ENCODE results near the gene GLG1.

The GLG1 gene

DNA sequence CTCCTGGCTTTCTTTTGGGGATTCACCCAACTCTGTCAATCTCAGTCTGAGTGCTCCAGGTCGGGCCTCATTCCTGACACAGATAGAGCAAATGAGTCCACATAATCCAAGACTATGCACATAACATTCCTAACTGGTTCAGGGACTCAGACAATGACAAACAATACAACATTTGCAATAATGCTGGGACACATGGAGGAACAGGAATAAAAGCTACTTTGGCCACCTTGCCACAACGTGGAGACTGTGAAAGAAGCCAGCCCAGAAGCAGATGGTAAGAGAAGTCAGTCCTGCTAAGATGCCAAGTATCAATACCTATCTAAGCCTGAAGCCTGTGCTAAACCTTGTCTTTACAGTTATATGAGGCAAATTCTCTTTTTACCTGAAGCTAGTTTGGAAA is 39.0 kb downstream of the GLG1 start:
- TF ChIP-seq, protein P1, sequence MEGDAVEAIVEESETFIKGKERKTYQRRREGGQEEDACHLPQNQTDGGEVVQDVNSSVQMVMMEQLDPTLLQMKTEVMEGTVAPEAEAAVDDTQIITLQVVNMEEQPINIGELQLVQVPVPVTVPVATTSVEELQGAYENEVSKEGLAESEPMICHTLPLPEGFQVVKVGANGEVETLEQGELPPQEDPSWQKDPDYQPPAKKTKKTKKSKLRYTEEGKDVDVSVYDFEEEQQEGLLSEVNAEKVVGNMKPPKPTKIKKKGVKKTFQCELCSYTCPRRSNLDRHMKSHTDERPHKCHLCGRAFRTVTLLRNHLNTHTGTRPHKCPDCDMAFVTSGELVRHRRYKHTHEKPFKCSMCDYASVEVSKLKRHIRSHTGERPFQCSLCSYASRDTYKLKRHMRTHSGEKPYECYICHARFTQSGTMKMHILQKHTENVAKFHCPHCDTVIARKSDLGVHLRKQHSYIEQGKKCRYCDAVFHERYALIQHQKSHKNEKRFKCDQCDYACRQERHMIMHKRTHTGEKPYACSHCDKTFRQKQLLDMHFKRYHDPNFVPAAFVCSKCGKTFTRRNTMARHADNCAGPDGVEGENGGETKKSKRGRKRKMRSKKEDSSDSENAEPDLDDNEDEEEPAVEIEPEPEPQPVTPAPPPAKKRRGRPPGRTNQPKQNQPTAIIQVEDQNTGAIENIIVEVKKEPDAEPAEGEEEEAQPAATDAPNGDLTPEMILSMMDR (IDR thresholded peaks at IDR 0.05; ENCODE audit: insufficient read depth, missing control alignments), result no peak
- no peak for FAIRE-seq
- no peak for DNase-seq (ENCODE audit: insufficient read length, low spot score)

DNA sequence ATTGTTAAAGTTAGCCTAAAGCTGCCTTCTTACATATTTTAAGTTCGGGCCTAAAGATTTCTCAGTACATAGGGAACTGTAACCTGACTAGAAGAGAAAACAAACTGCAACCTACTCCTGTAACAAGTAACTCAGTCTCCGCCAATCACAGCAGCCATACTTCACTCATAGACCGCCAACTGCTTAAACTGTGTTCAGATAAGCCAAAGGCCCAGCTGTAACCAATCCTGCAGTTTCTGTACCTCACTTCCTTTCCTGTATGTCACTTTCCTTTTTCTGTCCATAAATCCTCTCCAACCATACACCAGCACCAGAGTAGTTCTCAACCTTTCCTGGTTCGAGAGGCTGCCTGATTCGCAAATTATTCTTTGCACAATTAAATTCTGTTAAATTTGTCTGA is 41.5 kb downstream of the GLG1 start:
- no peak for FAIRE-seq
- TF ChIP-seq, protein P1 (IDR thresholded peaks at IDR 0.05; ENCODE audit: insufficient read depth, missing control alignments), result no peak
- no peak for DNase-seq (ENCODE audit: insufficient read length, low spot score)

DNA sequence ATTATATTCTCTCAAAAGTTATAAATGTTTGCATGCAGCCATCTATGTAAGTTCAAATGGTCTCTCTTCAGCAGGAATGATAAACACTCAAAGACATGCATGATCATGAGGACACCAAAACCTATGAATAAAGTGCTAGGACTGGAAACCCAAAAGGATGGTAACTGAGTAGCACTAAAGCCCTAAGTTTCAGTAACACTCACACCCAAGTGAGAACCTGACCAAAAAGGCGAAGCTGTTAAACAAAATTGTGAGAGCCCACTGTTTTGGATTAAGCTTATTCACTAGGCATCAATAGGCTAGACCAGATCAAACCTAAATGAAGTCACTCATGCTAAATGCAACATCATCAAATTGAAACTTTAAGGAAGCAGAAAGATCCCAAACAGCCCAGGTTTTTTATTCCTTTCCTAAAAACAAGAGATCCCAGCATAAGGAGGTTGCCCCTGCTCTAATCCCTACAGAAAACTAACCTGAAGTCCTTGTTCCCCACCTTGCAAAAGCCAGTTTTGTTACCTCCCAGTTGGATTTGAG is 42.4 kb downstream of the GLG1 start:
- DNase-seq (ENCODE audit: insufficient read length, low spot score), result no peak
- TF ChIP-seq, protein P1 (IDR thresholded peaks at IDR 0.05; ENCODE audit: insufficient read depth, missing control alignments), result no peak
- no peak for FAIRE-seq

DNA sequence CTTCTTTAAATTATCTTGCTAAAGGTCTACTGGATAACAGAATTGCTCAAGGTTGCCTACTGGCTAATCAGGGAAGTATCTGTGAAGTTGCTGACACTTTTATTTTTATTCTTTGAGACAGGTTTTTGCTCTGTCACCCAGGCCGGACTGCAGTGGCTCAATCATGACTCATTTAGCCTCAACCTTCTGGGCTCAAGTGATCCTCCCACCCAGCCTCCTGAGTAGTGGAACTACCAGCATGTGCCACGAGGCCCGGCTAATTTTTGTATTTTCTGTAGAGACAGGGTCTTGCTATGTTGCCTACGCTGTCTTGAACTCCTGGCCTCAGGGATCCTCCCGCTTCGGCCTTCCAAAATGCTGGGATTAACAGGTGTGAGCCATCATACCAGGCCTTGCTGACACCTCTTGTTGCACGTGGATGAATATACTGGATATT is 43.1 kb downstream of the GLG1 start:
- FAIRE-seq, result no peak
- DNase-seq (ENCODE audit: insufficient read length, low spot score), result no peak
- TF ChIP-seq, protein P1 (IDR thresholded peaks at IDR 0.05; ENCODE audit: insufficient read depth, missing control alignments), result no peak

DNA sequence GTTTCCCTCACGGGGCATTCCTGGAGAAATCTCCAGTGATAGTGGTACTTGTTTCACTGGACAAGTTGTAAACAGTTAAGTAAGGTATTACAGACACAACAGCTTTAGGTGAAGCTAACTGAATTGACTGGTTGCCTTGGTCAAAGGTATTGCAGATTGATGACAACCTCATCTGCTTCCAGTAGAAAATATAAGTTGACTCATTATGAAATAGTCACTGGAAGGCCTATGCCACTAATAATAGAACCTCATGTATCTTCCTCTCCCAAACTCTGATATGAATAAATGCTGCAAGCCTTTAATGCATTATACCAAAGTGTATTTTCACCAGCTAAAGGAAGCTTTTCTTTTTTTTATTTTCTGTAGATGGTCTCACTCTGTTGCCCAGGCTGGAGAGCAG is 44.8 kb downstream of the GLG1 start:
- TF ChIP-seq, protein P1 (IDR thresholded peaks at IDR 0.05; ENCODE audit: insufficient read depth, missing control alignments), result no peak
- FAIRE-seq, result no peak
- DNase-seq (ENCODE audit: insufficient read length, low spot score), result no peak

DNA sequence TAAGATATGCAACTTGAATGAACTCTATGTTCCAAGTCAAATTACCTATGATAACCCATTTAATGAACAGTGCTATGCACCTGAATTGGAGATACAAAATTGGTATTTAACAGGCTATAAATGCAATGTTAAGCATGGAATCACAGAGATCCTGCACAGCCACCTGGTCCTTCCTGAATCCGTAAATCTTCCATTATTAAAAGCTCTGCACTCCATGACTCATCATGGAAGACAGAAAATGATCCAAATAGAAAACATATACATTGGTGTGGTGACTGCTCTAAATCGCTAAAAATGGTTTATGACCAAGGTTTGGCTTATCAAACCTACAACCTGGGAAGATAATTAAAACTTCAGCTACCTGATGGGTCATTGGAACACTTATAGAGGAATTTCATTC is 45.3 kb downstream of the GLG1 start:
- FAIRE-seq, result no peak
- TF ChIP-seq, protein P1 (IDR thresholded peaks at IDR 0.05; ENCODE audit: insufficient read depth, missing control alignments), result no peak
- no peak for DNase-seq (ENCODE audit: insufficient read length, low spot score)

DNA sequence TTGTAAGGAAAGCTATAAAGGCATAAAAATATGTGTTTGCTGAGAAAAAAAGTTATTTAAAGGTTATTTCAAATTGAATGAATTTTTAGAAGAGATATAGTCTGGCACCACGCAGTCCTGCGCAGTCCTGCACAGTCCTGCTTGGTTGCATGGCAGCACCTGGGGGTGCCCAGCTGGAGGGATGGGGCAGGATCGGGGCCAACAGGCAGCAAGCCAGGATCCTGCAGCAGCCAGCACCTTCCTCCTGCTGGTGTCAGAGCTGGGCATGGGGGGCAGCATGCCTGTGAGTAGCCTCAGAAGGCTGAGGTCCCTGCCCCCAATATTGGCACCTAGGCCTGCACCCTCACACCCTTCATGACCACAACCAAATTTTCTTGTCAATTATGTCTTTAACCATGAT is 46.0 kb downstream of the GLG1 start:
- no peak for FAIRE-seq
- no peak for DNase-seq (ENCODE audit: insufficient read length, low spot score)
- TF ChIP-seq, protein P1 (IDR thresholded peaks at IDR 0.05; ENCODE audit: insufficient read depth, missing control alignments), result no peak

Data from D721Med (cell line).